ENCODE measurements around the gene VPS51. TPM values are rescaled to one million over a fixed set of nuclear protein-coding genes. Genes with fewer than 3 reads are reported as not detected.

VPS51 gene
- total and polyA plus RNA-seq, 2 of the 4 experiments (the other 2 are of a cell fraction): 56.3 to 113 TPM

DNA sequence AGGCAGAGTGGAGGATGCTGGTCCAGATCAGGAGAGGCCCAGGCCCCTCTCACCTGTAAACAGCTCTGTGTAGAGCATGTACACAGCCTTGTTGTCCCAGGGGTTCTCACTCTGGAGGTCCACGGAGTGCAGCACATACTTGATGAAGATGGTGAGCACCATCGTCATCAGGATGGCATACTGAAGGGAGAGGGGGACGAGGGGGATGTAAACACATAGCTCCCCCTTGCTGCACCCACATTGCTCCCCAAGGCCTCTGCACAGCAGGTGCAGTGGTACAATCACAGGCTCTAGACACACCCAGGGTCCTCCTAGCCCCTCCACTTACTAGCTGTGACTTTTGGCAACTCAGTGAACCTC is 35.4 kb downstream of the VPS51 start:
- no peak overlapping the region for H2BK120ac ChIP-seq (ENCODE audit: low read depth, low read length)
- no CpG with 5 or more reads among the region's 3 CpGs for WGBS, 2 experiments (ENCODE audit: extremely low coverage in 2 of 2, insufficient read length in 1 of 2)
- no peak overlapping the region for H2BK20ac ChIP-seq (ENCODE audit: low read depth, low read length)
- no peak overlapping the region for H3K56ac ChIP-seq (ENCODE audit: extremely low read depth, insufficient read depth, low read length)
- no peak overlapping the region for H4K8ac ChIP-seq (ENCODE audit: low read depth in 2 of 2, low read length in 2 of 2)
- no peak overlapping the region for H4K91ac ChIP-seq (ENCODE audit: insufficient read depth, low read depth, low read length)
- no peak overlapping the region for H3K27ac ChIP-seq (ENCODE audit: insufficient read depth, low read length)
- peaks cover 17% of the 10 kb centered on the region for H3K9me1 ChIP-seq (ENCODE audit: insufficient read depth, low read length)
- DNase-seq (no peak), ATAC-seq (ENCODE audit: low read depth) (no peak)
- ChIA-PET CTCF (no interaction called here), POLR2A (ENCODE audit: unreplicated experiment) (interaction anchor here (1.0 kb wide), 1 partner anchor 10 kb away, joined by 3 read pairs; the partner anchor contains the start of genes FAU and MRPL49)
- peaks cover 24 to 55% of the 10 kb centered on the region in 2 experiments for H3K79me1 ChIP-seq (ENCODE audit: low read depth in 1 of 2, low read length in 2 of 2)
- no peak overlapping the region for H2AK5ac ChIP-seq (ENCODE audit: low read depth, low read length)
- no peak overlapping the region for H2BK5ac ChIP-seq (ENCODE audit: low read depth, low read length, poor library complexity, severe bottlenecking)
- H2AFZ ChIP-seq (replicated peaks; ENCODE audit: low read length, poor library complexity): no peak overlapping the region
- BruUV-seq (replicated peaks): no TSS peak
- H2AK9ac ChIP-seq (replicated peaks; ENCODE audit: low read depth, low read length, poor library complexity): no peak overlapping the region
- no peak overlapping the region for H3K14ac ChIP-seq (replicated peaks; ENCODE audit: low read depth, low read length)
- no peak overlapping the region for H3K9ac ChIP-seq (ENCODE audit: low read depth, low read length)
- no peak overlapping the region for H3K23ac ChIP-seq (ENCODE audit: low read depth, low read length)
- H4K5ac ChIP-seq (ENCODE audit: low read depth, low read length): no peak overlapping the region
- H3K36me3 ChIP-seq (ENCODE audit: control insufficient read depth, insufficient read depth, low read length): peaks cover 61% of the 10 kb centered on the region
- no peaks in the 10 kb centered on the region for H3K9me3 ChIP-seq (ENCODE audit: control insufficient read depth, insufficient read depth, low read length)
- H3K18ac ChIP-seq (ENCODE audit: low read depth, low read length): no peak overlapping the region
- TF ChIP-seq RCOR1 (IDR thresholded peaks at IDR 0.05; ENCODE audit: insufficient replicate concordance, low read length): no peak
- no peak for TF ChIP-seq RFX5 (IDR thresholded peaks at IDR 0.05; ENCODE audit: low read depth, low read length)
- no peak for TF ChIP-seq POLR2A (IDR thresholded peaks at IDR 0.05; ENCODE audit: low read depth, low read length)
- no peak for TF ChIP-seq MAFK (IDR thresholded peaks at IDR 0.05; ENCODE audit: low read depth, low read length)
- TF ChIP-seq CHD1 (IDR thresholded peaks at IDR 0.05; ENCODE audit: low read depth, low read length): no peak
- TF ChIP-seq USF2 (IDR thresholded peaks at IDR 0.05; ENCODE audit: low read depth, low read length): no peak
- TF ChIP-seq, protein P1, sequence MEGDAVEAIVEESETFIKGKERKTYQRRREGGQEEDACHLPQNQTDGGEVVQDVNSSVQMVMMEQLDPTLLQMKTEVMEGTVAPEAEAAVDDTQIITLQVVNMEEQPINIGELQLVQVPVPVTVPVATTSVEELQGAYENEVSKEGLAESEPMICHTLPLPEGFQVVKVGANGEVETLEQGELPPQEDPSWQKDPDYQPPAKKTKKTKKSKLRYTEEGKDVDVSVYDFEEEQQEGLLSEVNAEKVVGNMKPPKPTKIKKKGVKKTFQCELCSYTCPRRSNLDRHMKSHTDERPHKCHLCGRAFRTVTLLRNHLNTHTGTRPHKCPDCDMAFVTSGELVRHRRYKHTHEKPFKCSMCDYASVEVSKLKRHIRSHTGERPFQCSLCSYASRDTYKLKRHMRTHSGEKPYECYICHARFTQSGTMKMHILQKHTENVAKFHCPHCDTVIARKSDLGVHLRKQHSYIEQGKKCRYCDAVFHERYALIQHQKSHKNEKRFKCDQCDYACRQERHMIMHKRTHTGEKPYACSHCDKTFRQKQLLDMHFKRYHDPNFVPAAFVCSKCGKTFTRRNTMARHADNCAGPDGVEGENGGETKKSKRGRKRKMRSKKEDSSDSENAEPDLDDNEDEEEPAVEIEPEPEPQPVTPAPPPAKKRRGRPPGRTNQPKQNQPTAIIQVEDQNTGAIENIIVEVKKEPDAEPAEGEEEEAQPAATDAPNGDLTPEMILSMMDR (conservative IDR thresholded peaks at IDR 0.05; ENCODE audit: low read depth, low read length): no peak
- TF ChIP-seq BHLHE40 (IDR thresholded peaks at IDR 0.05; ENCODE audit: low read depth, low read length): no peak
- TF ChIP-seq RAD21 (IDR thresholded peaks at IDR 0.05; ENCODE audit: low read length): no peak
- no peak for TF ChIP-seq MAZ (IDR thresholded peaks at IDR 0.05; ENCODE audit: borderline replicate concordance, low read depth, low read length)
- no peak for TF ChIP-seq SMC3 (IDR thresholded peaks at IDR 0.05; ENCODE audit: low read depth, low read length)
- no peak for TF ChIP-seq CEBPB (IDR thresholded peaks at IDR 0.05; ENCODE audit: low read depth, low read length)
- TF ChIP-seq, protein P2, sequence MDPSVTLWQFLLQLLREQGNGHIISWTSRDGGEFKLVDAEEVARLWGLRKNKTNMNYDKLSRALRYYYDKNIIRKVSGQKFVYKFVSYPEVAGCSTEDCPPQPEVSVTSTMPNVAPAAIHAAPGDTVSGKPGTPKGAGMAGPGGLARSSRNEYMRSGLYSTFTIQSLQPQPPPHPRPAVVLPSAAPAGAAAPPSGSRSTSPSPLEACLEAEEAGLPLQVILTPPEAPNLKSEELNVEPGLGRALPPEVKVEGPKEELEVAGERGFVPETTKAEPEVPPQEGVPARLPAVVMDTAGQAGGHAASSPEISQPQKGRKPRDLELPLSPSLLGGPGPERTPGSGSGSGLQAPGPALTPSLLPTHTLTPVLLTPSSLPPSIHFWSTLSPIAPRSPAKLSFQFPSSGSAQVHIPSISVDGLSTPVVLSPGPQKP (IDR thresholded peaks at IDR 0.05; ENCODE audit: borderline replicate concordance, low read depth, low read length): no peak
- TF ChIP-seq MXI1 (IDR thresholded peaks at IDR 0.05; ENCODE audit: borderline replicate concordance, low read depth, low read length): no peak
- TF ChIP-seq NFE2L2 (IDR thresholded peaks at IDR 0.05; ENCODE audit: low read depth, low read length): no peak
- no peak for TF ChIP-seq FOS (IDR thresholded peaks at IDR 0.05; ENCODE audit: low read depth, low read length)
- no peak overlapping the region for H3K4me3 ChIP-seq (ENCODE audit: insufficient read depth, low read depth, low read length)
- intact Hi-C loops (cut with micrococcal nuclease) (no loop called here), in situ Hi-C loops (cut with MboI; ENCODE audit: low sequenced_read_pairs) (no loop called here), dilution Hi-C loops (cut with HindIII; ENCODE audit: low sequenced_read_pairs, unreplicated experiment) (no loop called here)
- H3K4me1 ChIP-seq (ENCODE audit: control insufficient read depth, insufficient read depth, low read length): peaks cover 6% of the 10 kb centered on the region; the same call in 1 of the 2 replicates
- peaks cover 37% of the 10 kb centered on the region for H4K20me1 ChIP-seq (ENCODE audit: insufficient read depth, low read length)
- H3K4ac ChIP-seq (ENCODE audit: low read depth, low read length): no peak overlapping the region
- no peak overlapping the region for H2BK15ac ChIP-seq (ENCODE audit: low read depth, low read length)
- no peaks in the 10 kb centered on the region for H3K27me3 ChIP-seq (ENCODE audit: control insufficient read depth, insufficient read depth, low read length)
- no peak overlapping the region for H3K4me2 ChIP-seq (ENCODE audit: low read depth, low read length)

All from IMR-90 (cell line).